Endothelial cell of umbilical vein (primary cell): ENCODE measurements around the gene ACIN1. TPM values are rescaled to one million over a fixed set of nuclear protein-coding genes. Genes with fewer than 3 reads are reported as not detected.

ENCODE experiments used
- BruUV-seq: library from RNA; stranded (reverse); fragments of 400-500 nt; replicated peaks from 2 replicates; lab custom pipeline; 2021; lab: Mats Ljungman, UMichigan
- CTCF ChIA-PET: fragments of 300-600, 350-600 bp; sonication (Branson Sonifier 250); formaldehyde crosslinking; loops from one replicate; lab custom pipeline; 2021; ENCODE audit warnings: antibody characterized with exemption, inconsistent platforms; lab: Charles Lee
- POLR2A ChIA-PET: fragments of 300-600, 350-600 bp; sonication (Branson Sonifier 250); formaldehyde crosslinking; loops from one replicate; lab custom pipeline; 2021; ENCODE audit warnings: antibody characterized with exemption, inconsistent platforms; lab: Charles Lee
- DNase-seq: peaks from one replicate; pipeline ENCODE4 v3.0.0-alpha.2; 2011; ENCODE audit warnings: low read depth, low spot score
- FAIRE-seq: peaks from 2 replicates; lab custom pipeline; 2011; peaks lifted over from hg19 to GRCh38; lab: Jason Lieb, UNC
- H2AFZ ChIP-seq: 2 replicates; pipeline ENCODE4 v1.6.0; 2012; ENCODE audit warnings: low read depth, low read length, control low read depth, inconsistent platforms
- H3K27ac ChIP-seq: 2 replicates; pipeline ENCODE4 v1.5.1; 2011; ENCODE audit warnings: low read depth, mild to moderate bottlenecking, control low read depth, low read length, moderate library complexity; ENCODE audit not compliant: insufficient read depth
- H3K27me3 ChIP-seq, 2 experiments: 2 replicates each; pipeline versions ENCODE4 v1.6.0 to v1.6.1; 2011; ENCODE audit warnings: low read length in 2 of 2, mixed read lengths in 1 of 2; ENCODE audit not compliant: control insufficient read depth in 2 of 2, insufficient read depth in 2 of 2
- H3K36me3 ChIP-seq, 2 experiments: 2 replicates in 1 of 2; 3 replicates in 1 of 2; pipeline ENCODE4 v1.5.1; 2011; ENCODE audit warnings: low read length in 2 of 2, mild to moderate bottlenecking in 1 of 2, moderate library complexity in 1 of 2; ENCODE audit not compliant: control insufficient read depth in 2 of 2, insufficient read depth in 2 of 2; ENCODE audit errors: extremely low read depth in 1 of 2
- H3K4me1 ChIP-seq: 3 replicates; pipeline ENCODE4 v1.5.1; 2011; ENCODE audit warnings: mild to moderate bottlenecking, low read length; ENCODE audit not compliant: control insufficient read depth, insufficient read depth; ENCODE audit errors: extremely low read depth
- H3K4me2 ChIP-seq: 2 replicates; pipeline ENCODE4 v1.6.1; 2011; ENCODE audit warnings: low read length, control low read depth, mixed read lengths; ENCODE audit not compliant: insufficient read depth
- H3K4me3 ChIP-seq, 3 experiments: fragments of 200-600 bp in 1 of 3; sonication (generic), shearing (Covaris generic) in 1 of 3; replicated peaks in 1 of 3; 2 replicates each; pipeline ENCODE4 v1.5.1; 2011 to 2016; ENCODE audit warnings: control low read depth in 3 of 3, low read length in 3 of 3, mild to moderate bottlenecking in 2 of 3, inconsistent platforms in 1 of 3, low read depth in 1 of 3, moderate library complexity in 1 of 3; ENCODE audit not compliant: insufficient read depth in 1 of 3
- H3K79me2 ChIP-seq: 2 replicates; pipeline ENCODE4 v1.6.0; 2012; ENCODE audit warnings: low read length, inconsistent platforms; ENCODE audit not compliant: control insufficient read depth, insufficient read depth
- H3K9ac ChIP-seq: replicated peaks from 2 replicates; pipeline ENCODE3; 2011; ENCODE audit warnings: low read length, control low read depth; ENCODE audit not compliant: insufficient read depth; ENCODE audit errors: extremely low read depth
- H3K9me1 ChIP-seq: replicated peaks from 3 replicates; pipeline ENCODE4 v1.6.0; 2011; ENCODE audit warnings: mild to moderate bottlenecking, low read length; ENCODE audit not compliant: control insufficient read depth, insufficient read depth; ENCODE audit errors: extremely low read depth
- H3K9me3 ChIP-seq: replicated peaks from 2 replicates; pipeline ENCODE4 v1.5.1; 2012; ENCODE audit warnings: low read length, inconsistent platforms; ENCODE audit not compliant: control insufficient read depth, insufficient read depth
- H4K20me1 ChIP-seq: replicated peaks from 2 replicates; pipeline ENCODE3; 2011; ENCODE audit warnings: mild to moderate bottlenecking, low read length; ENCODE audit not compliant: control insufficient read depth, insufficient read depth; ENCODE audit errors: extremely low read depth
- CTCF ChIP-seq, 2 donors: IDR thresholded peaks; 1 replicate in 1 of 2; 2 replicates in 1 of 2; pipeline ENCODE4 v1.5.1; 2011; ENCODE audit warnings: low read length in 2 of 2, mild to moderate bottlenecking in 2 of 2, moderate library complexity in 2 of 2, control low read depth in 1 of 2, inconsistent platforms in 1 of 2, low read depth in 1 of 2; ENCODE audit not compliant: insufficient read depth in 1 of 2; ENCODE audit errors: extremely low read depth in 1 of 2
- EZH2 ChIP-seq: IDR thresholded peaks from 2 replicates; pipeline ENCODE4 v1.6.1; 2012; ENCODE audit warnings: borderline replicate concordance, low read depth, mild to moderate bottlenecking, moderate library complexity, low read length, inconsistent platforms; ENCODE audit not compliant: severe bottlenecking
- FOS ChIP-seq: IDR thresholded peaks from 2 replicates; pipeline ENCODE4 v1.6.1; 2011; ENCODE audit warnings: mild to moderate bottlenecking, low read length, moderate library complexity, borderline replicate concordance; ENCODE audit not compliant: insufficient read depth
- GATA2 ChIP-seq: IDR thresholded peaks from 2 replicates; pipeline ENCODE4 v1.7.0; 2011; ENCODE audit warnings: low read depth, mild to moderate bottlenecking, moderate library complexity, mixed read lengths, low read length; ENCODE audit not compliant: insufficient read length, insufficient read depth
- JUN ChIP-seq: IDR thresholded peaks from 2 replicates; pipeline ENCODE4 v1.6.1; 2011; ENCODE audit warnings: borderline replicate concordance, low read depth; ENCODE audit not compliant: insufficient read length, insufficient read depth
- MAX ChIP-seq: IDR thresholded peaks from 2 replicates; pipeline ENCODE4 v1.6.1; 2011; ENCODE audit not compliant: insufficient read depth, insufficient read length
- MYC ChIP-seq: IDR thresholded peaks from one replicate; pipeline ENCODE4 v1.6.1; 2011; ENCODE audit warnings: mild to moderate bottlenecking, low read depth, low read length
- POLR2A ChIP-seq: IDR thresholded peaks from 2 replicates; pipeline ENCODE4 v1.6.1; 2012; ENCODE audit warnings: low read depth, mild to moderate bottlenecking, control low read depth, low read length
- POLR2AphosphoS5 ChIP-seq: IDR thresholded peaks from 2 replicates; pipeline ENCODE4 v1.6.1; 2012; ENCODE audit warnings: low read depth, mild to moderate bottlenecking, control low read depth, low read length, moderate library complexity; ENCODE audit not compliant: insufficient read depth
- dilution Hi-C: fragments of 300-500 bp; cut with MboI; formaldehyde crosslinking; loops from one replicate; pipeline ENCODE4 v1.15.0; 2019; ENCODE audit warnings: low sequenced_read_pairs; ENCODE audit not compliant: extremely low pct_ligation_motif_present
- intact Hi-C: fragments of 100-400 bp; cut with micrococcal nuclease; formaldehyde crosslinking; loops from one replicate; pipeline ENCODE4 v1.10.0; 2022
- polyA plus RNA-seq, 4 experiments: library from polyadenylated mRNA; depleted of rRNA in 3 of 4; stranded (reverse) in 3 of 4; unstranded in 1 of 4; fragments of >200 nt; gene quantifications; 2 replicates each; pipeline versions ENCODE4 v1.2.1 to v1.2.3, GENCODE V29; 2011 to 2012; ENCODE audit warnings: missing spikeins in 1 of 4
- total RNA-seq: library from RNA; stranded (reverse); gene quantifications from 2 replicates; pipeline ENCODE4 v1.2.3, GENCODE V29; 2021

ACIN1 gene
- total and polyA plus RNA-seq, 2 donors (not counting 3 experiments of a cell fraction or from before 2014, with no cell fraction given), result 146 to 240 TPM

GRCh38 chr14:23062002-23062401 is 32.9 kb downstream of the ACIN1 start:
- peak overlapping the region; percentile 34 for H3K9ac ChIP-seq
- no peaks in the 10 kb centered on the region for H3K9me1 ChIP-seq
- DNase-seq, result peak; percentile 97
- no peaks in the 10 kb centered on the region for H3K9me3 ChIP-seq
- peaks cover 31% of the 10 kb centered on the region for H3K4me1 ChIP-seq
- peak overlapping the region; percentile 54 for H3K4me2 ChIP-seq
- H3K36me3 ChIP-seq, result peaks cover 44 to 45% of the 10 kb centered on the region in 2 experiments
- no peak overlapping the region for H2AFZ ChIP-seq
- no TSS peak for BruUV-seq
- peak; percentile 81 for TF ChIP-seq JUN
- TF ChIP-seq POLR2AphosphoS5, result peak; percentile 88
- TF ChIP-seq FOS, result peak; percentile 84
- no peak for TF ChIP-seq EZH2
- TF ChIP-seq GATA2, result peak; percentile 75
- peak; percentile 81 for TF ChIP-seq MAX
- no peak for TF ChIP-seq POLR2A
- no peak for TF ChIP-seq CTCF (IDR thresholded peaks at IDR 0.05; ENCODE audit: extremely low read depth in 1 of 2, insufficient read depth in 1 of 2, low read depth in 1 of 2, low read length in 2 of 2)
- peak; percentile 97 for TF ChIP-seq MYC
- peak overlapping the region; percentile 72 for H3K27ac ChIP-seq
- peaks cover 22% of the 10 kb centered on the region for H3K79me2 ChIP-seq
- no peaks in the 10 kb centered on the region for H3K27me3 ChIP-seq
- H4K20me1 ChIP-seq, result no peaks in the 10 kb centered on the region
- intact Hi-C loops (no loop called here), dilution Hi-C loops (loop anchor here (10.0 kb wide), 1 partner anchor 77 kb away; the partner anchor contains the start of gene AJUBA)
- peak; percentile 100 for FAIRE-seq
- POLR2A ChIA-PET, result interaction anchor here (0.6 to 1.9 kb wide), 8 partner anchors 9 to 1337 kb away, joined by 3 to 8 read pairs (median 4); partner anchors contain the start of genes ACIN1, AJUBA, C14orf119 and HAUS4
- CTCF ChIA-PET, result interaction anchor here (0.6 to 13.4 kb wide), 20 partner anchors 9 to 492 kb away, joined by 3 to 1071 read pairs (median 5); partner anchors contain the start of genes ACIN1, AJUBA, C14orf119 and HAUS4
- no peak overlapping the region for H3K4me3 ChIP-seq
